Naive thymus-derived CD4-positive, alpha-beta T cell (primary cell): ENCODE measurements around the gene CD69. TPM values are rescaled to one million over a fixed set of nuclear protein-coding genes. Genes with fewer than 3 reads are reported as not detected.
"Not testable (repeated sequence)": the region's sequence is repeated elsewhere in the genome, so short reads cannot be mapped to it uniquely, and the experiment has no call there.

Experiments used
- ATAC-seq: fragments of 150-1000 bp; cut with Tn5 transposase; 2 replicates; pipeline ENCODE4 v1.10.0; 2021; ENCODE audit warnings: mild to moderate bottlenecking, moderate library complexity
- CTCF ChIA-PET: fragments of 350-600 bp; sonication (Branson Sonifier 250); formaldehyde crosslinking; loops from one replicate; lab custom pipeline; 2021; ENCODE audit warnings: antibody characterized with exemption; lab: Charles Lee
- POLR2A ChIA-PET: fragments of 350-600 bp; sonication (Branson Sonifier 250); formaldehyde crosslinking; loops from one replicate; lab custom pipeline; 2021; ENCODE audit warnings: antibody characterized with exemption, inconsistent platforms; lab: Charles Lee
- DNase-seq, 9 donors: peaks; one replicate each; pipeline versions ENCODE4 v3.0.0 to v3.0.0-alpha.2; 2020 to 2022; ENCODE audit warnings: mixed read lengths in 1 of 9
- H3K27ac ChIP-seq: one replicate; pipeline ENCODE4 v1.7.0; 2013; ENCODE audit warnings: mild to moderate bottlenecking, low read depth, low read length, moderate library complexity
- H3K27me3 ChIP-seq, 2 donors: one replicate each; pipeline ENCODE4 v1.7.0; 2013; ENCODE audit warnings: low read length in 2 of 2, mild to moderate bottlenecking in 2 of 2, moderate library complexity in 2 of 2; ENCODE audit not compliant: control insufficient read depth in 2 of 2, insufficient read depth in 2 of 2
- H3K36me3 ChIP-seq, 3 experiments: 1 replicate in 2 of 3; 2 replicates in 1 of 3; pipeline ENCODE4 v1.7.0; 2013; ENCODE audit warnings: low read length in 3 of 3, mild to moderate bottlenecking in 3 of 3, moderate library complexity in 1 of 3; ENCODE audit not compliant: insufficient read depth in 3 of 3, control insufficient read depth in 2 of 3
- H3K4me1 ChIP-seq, 2 donors: one replicate each; pipeline ENCODE4 v1.7.0; 2013; ENCODE audit warnings: low read length in 2 of 2, mild to moderate bottlenecking in 2 of 2, moderate library complexity in 1 of 2; ENCODE audit not compliant: control insufficient read depth in 2 of 2, insufficient read depth in 2 of 2
- H3K4me3 ChIP-seq: 2 replicates; pipeline ENCODE4 v1.7.0; 2013; ENCODE audit warnings: mild to moderate bottlenecking, low read length
- H3K9me3 ChIP-seq, 3 experiments: 1 replicate in 2 of 3; 2 replicates in 1 of 3; pipeline ENCODE4 v1.7.0; 2013; ENCODE audit warnings: low read length in 3 of 3; ENCODE audit not compliant: control insufficient read depth in 2 of 3
- H3K27ac Mint-ChIP-seq, 9 donors: one replicate each; pipeline ENCODE4 v1.8.0; 2020 to 2022; ENCODE audit warnings: mixed read lengths in 9 of 9, mild to moderate bottlenecking in 8 of 9, moderate library complexity in 5 of 9, inconsistent platforms in 2 of 9
- H3K27me3 Mint-ChIP-seq, 5 donors: one replicate each; pipeline ENCODE4 v1.8.0; 2021 to 2022; ENCODE audit warnings: mixed read lengths in 5 of 5, mild to moderate bottlenecking in 1 of 5
- H3K36me3 Mint-ChIP-seq, 5 donors: one replicate each; pipeline ENCODE4 v1.8.0; 2020 to 2022; ENCODE audit warnings: mixed read lengths in 5 of 5, mild to moderate bottlenecking in 3 of 5, inconsistent platforms in 1 of 5
- H3K4me1 Mint-ChIP-seq, 7 donors: one replicate each; pipeline ENCODE4 v1.8.0; 2020 to 2022; ENCODE audit warnings: mixed read lengths in 7 of 7, mild to moderate bottlenecking in 3 of 7, inconsistent platforms in 1 of 7
- H3K4me3 Mint-ChIP-seq, 10 donors: one replicate each; pipeline ENCODE4 v1.8.0; 2020 to 2022; ENCODE audit warnings: mild to moderate bottlenecking in 10 of 10, mixed read lengths in 10 of 10, moderate library complexity in 6 of 10, inconsistent platforms in 2 of 10
- H3K9me3 Mint-ChIP-seq, 11 donors: one replicate each; pipeline ENCODE4 v1.8.0; 2020 to 2022; ENCODE audit warnings: mixed read lengths in 11 of 11, mild to moderate bottlenecking in 4 of 11, inconsistent platforms in 1 of 11, moderate library complexity in 1 of 11
- intact Hi-C, 2 donors: fragments of 100-400 bp; cut with micrococcal nuclease; formaldehyde crosslinking; loops; one replicate each; pipeline ENCODE4 v1.15.1; 2023
- polyA plus RNA-seq, 2 donors: library from polyadenylated mRNA; unstranded; fragments of 300-500 nt; fragmentation: Illumina TruSeq; gene quantifications; one replicate each; pipeline ENCODE4 v1.2.3, GENCODE V29; 2021
- total RNA-seq, 6 experiments: library from RNA in 5 of 6; stranded (reverse) in 5 of 6; gene quantifications; 1 replicate in 5 of 6; 2 replicates in 1 of 6; pipeline ENCODE4 v1.2.3 and lab custom pipeline; 2021 to 2026

The CD69 gene
- total and polyA plus RNA-seq, 7 experiments from 2014 or later = 25.8 to 588 (median 125) TPM

DNA sequence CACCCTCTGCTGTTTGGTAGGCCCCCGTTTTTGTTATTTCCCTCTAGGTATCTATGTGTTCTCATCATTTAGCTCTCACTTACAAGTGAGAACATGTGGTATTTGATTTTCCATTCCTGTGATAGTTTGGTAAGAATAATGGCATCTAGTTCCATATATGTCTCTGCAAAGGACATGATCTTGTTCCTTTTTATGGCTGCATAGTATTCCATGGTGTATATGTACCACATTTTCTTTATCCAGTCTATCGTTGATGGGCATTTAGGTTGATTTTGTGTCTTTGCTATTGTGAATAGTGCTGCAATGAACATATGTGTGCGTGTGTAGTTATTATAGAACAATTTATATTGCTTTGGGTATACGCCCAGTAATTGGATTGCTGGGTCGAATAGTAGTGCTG lies 56.1 kb downstream of the CD69 start:
- Mint-ChIP-seq H3K27ac (peak overlapping the region in 8 of 9 donors; percentile 41 to 95 (median 76)), H3K9me3 (peaks cover 3 to 44% (median 16%) of the 10 kb centered on the region in 11 donors), H3K36me3 (peaks cover 10 to 56% (median 18%) of the 10 kb centered on the region in 5 donors), H3K4me1 (peaks cover 44 to 96% (median 90%) of the 10 kb centered on the region in 7 donors), H3K4me3 (peak overlapping the region in 4 of 10 donors; percentile 10 to 70 (median 23))
- H3K36me3 ChIP-seq, ATAC-seq, H3K4me3 ChIP-seq, H3K27ac ChIP-seq, H3K27me3 Mint-ChIP-seq, DNase-seq, H3K9me3 ChIP-seq, CTCF ChIA-PET, H3K27me3 ChIP-seq: not testable (repeated sequence)
- H3K4me1 ChIP-seq = peaks cover 49 to 56% of the 10 kb centered on the region in 2 donors
- POLR2A ChIA-PET = interaction anchor here (0.6 to 6.6 kb wide), 6 partner anchors 28 to 71 kb away, joined by 4 to 104 read pairs (median 6); partner anchors contain the start of gene CLEC2D
- intact Hi-C loops = loop anchor here (10.0 kb wide), 2 partner anchors 190 to 240 kb away; no protein-coding TSS in a partner anchor

Other genes with a start within 250 kb of the CD69 start
- 10 to 100 TPM in 1 of 5 experiments, 1 to 10 TPM in 4; 1.1 to 33.7 (median 2.7) TPM for gene KLRB1, start 153.0 kb downstream of the CD69 start, total RNA-seq
- 1 to 10 TPM in 1 of 2 donors, under 1 TPM in 1; 0.43 to 1.9 TPM for gene KLRB1, start 153.0 kb downstream of the CD69 start, polyA plus RNA-seq
- gene CLEC2D, start 91.2 kb downstream of the CD69 start, total RNA-seq = 100 to 1,000 TPM; 182 to 378 (median 327) TPM
- gene CLEC2D, start 91.2 kb downstream of the CD69 start, polyA plus RNA-seq = 100 to 1,000 TPM; 319 to 323 TPM
- gene CLECL1, start 27.8 kb downstream of the CD69 start, total RNA-seq = 1 to 10 TPM in 2 of 5 experiments, under 1 TPM in 1, not detected in 2; 0.43 to 6.1 (median 2.5) TPM
- under 1 TPM; 0.38 to 0.39 TPM for gene CLECL1, start 27.8 kb downstream of the CD69 start, polyA plus RNA-seq
- 10 to 100 TPM in 1 of 5 experiments, 1 to 10 TPM in 2, under 1 TPM in 2; 0.35 to 34.8 (median 1.0) TPM for gene KLRF1, start 66.6 kb upstream of the CD69 start, total RNA-seq
- 1 to 10 TPM; 1.3 to 1.6 TPM for gene KLRF1, start 66.6 kb upstream of the CD69 start, polyA plus RNA-seq
- 10 to 100 TPM; 50.1 to 86.8 (median 73.8) TPM for gene CLEC2B, start 108.5 kb upstream of the CD69 start, total RNA-seq
- 10 to 100 TPM; 22.1 to 61.2 TPM for gene CLEC2B, start 108.5 kb upstream of the CD69 start, polyA plus RNA-seq
- not detected for gene KLRF2, start 120.6 kb upstream of the CD69 start, total RNA-seq
- not detected for gene KLRF2, start 120.6 kb upstream of the CD69 start, polyA plus RNA-seq
- not detected for gene CLEC2A, start 171.5 kb upstream of the CD69 start, total RNA-seq
- under 1 TPM in 1 of 2 donors, not detected in 1; 0.22 TPM for gene CLEC2A, start 171.5 kb upstream of the CD69 start, polyA plus RNA-seq
- gene CLEC12A, start 210.5 kb upstream of the CD69 start, total RNA-seq = 10 to 100 TPM in 1 of 5 experiments, 1 to 10 TPM in 2, not detected in 2; 3.2 to 47.8 (median 4.2) TPM
- gene CLEC12A, start 210.5 kb upstream of the CD69 start, polyA plus RNA-seq = under 1 TPM in 1 of 2 donors, not detected in 1; 0.31 TPM
- under 1 TPM in 1 of 5 experiments, not detected in 4; 0.91 TPM for gene CLEC1B, start 238.2 kb upstream of the CD69 start, total RNA-seq
- gene CLEC1B, start 238.2 kb upstream of the CD69 start, polyA plus RNA-seq = not detected
- gene CLEC12B, start 249.7 kb upstream of the CD69 start, total RNA-seq = 1 to 10 TPM in 1 of 5 experiments, under 1 TPM in 2, not detected in 2; 0.42 to 7.4 (median 0.87) TPM
- gene CLEC12B, start 249.7 kb upstream of the CD69 start, polyA plus RNA-seq = not detected